NCI-H1105 (cell line): ENCODE results near the gene GP5.

Source experiments
- DNase-seq: peaks from one replicate; lab custom pipeline; 2025; lab: John Stamatoyannopoulos, UW

GP5 gene

DNA sequence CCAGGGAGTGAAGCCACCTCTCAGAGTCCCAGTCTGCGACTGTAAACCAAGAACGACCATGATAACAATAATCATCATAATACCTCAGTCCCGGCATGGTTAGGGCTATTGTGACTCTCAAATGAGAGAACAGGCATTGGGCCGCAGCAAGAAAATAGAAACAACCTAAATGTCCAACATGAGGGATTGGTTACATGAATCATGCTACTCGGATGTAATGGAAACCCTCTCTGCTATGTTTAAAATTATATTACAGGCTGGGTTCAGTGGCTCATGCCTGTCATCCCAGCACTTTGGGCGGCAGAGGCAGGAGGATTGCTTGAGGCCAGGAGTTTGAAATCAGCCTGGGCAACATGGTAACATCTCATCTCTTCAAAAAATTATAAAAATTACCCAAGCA is 50.7 kb downstream of the GP5 start:
- DNase-seq, result no peak

- DNase-seq, result no peak
Observed at GRCh38 chr3:194346621-194347020, 52.4 kb downstream of the GP5 start.

DNA sequence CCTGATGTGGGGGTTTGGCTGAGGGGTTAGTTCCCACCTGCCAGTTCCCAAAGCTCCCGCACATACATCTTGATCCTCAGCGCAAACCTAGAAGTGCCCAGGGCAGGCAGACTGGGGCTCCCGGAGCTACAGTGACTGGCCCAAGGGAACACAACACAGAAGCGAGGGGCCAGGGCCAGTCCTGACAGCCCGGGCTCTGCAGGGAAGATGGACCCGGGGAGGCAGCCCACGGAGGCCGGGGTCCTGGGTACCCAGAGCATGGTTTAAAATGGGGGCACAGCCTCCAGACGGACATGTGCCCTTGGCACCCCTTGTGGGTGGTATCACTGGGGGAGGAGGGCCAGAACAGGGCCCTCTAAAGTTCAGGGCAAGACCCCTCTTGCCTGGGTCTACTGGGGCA is 53.0 kb downstream of the GP5 start:
- no peak for DNase-seq
